NCI-H2227 (cell line): ENCODE measurements around the gene ECHS1.

Experiments
- DNase-seq: peaks from one replicate; lab custom pipeline; 2025; ENCODE audit not compliant: unreplicated experiment; lab: John Stamatoyannopoulos, UW

The ECHS1 gene

DNA sequence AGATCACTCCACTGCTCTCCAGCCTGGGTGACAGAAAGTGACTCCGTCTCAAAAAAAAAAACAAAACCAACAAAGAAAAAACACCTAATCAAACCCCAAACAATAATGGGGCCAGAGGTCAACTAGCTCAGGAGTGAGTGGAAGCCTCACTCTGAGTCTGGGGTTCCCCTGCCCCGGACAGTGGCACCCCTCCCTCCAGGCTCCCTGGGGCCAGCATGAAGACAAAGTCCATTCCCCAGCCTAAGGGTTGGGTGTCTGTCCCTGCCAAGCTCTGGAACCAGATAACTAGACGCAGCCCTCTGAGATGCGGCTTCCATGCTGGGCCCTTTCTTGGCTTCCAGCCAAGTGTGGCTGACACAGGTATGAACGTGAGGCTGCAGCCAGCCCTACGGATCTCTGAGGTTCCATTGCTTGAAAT, 13.6 kb downstream of the ECHS1 start:
- DNase-seq: peak; percentile 74

DNA sequence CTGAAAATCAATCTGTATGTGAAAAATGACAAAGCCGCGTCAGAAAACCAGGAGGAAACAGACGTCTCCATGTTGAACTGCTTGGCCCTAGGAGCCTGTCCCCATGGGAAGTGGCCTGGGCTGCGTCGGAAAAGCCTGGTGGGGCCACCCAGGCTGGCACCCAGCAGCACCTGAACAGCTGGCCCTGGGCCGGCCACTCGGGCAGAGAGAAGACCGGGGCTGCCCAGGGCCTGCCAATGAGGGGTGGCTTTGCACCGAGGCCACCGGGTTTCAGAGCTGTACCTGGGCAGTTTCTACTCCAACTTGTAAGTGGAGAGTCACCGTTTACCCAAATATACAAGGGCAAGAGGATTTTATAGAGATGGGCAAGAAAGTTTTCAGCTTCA, 14.2 kb downstream of the ECHS1 start:
- DNase-seq: no peak

DNA sequence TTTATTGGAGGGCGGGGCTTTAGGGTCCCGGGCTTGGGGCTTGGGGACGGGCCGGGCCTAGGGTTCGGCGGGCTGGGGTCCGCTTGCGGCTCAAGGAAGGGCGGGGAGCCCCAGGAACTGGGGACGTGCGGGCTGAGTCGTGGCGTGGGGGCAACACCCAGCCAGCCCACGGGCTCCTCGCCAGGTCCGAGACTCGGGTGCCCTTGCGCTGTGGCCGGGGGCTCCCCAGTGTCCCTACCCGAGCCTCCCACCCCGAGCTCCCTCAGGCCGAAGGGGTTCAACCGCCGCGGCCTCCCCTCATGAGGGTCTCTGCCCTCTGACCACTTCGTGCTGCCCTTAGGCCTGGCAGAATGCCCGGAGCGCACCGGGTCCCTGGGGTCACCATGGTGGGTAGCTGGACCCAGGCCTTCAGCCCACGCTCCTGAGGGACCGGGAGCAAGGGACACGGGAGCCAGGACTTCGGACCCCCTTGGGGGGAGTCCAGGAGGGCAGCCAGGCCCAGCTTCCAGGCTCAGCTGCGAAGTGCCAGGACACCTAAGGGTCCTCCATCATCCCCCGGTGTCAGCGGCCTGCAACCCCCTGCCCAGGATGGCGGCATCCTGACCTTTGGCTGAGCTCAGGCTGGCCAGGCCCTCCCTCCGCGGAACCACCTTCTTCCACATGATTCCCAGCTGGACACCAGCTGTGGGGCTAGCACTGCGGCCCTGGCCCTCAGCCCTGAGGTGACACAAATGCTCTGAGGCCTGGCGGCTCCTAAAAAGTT, 14.8 kb downstream of the ECHS1 start:
- no peak for DNase-seq

DNA sequence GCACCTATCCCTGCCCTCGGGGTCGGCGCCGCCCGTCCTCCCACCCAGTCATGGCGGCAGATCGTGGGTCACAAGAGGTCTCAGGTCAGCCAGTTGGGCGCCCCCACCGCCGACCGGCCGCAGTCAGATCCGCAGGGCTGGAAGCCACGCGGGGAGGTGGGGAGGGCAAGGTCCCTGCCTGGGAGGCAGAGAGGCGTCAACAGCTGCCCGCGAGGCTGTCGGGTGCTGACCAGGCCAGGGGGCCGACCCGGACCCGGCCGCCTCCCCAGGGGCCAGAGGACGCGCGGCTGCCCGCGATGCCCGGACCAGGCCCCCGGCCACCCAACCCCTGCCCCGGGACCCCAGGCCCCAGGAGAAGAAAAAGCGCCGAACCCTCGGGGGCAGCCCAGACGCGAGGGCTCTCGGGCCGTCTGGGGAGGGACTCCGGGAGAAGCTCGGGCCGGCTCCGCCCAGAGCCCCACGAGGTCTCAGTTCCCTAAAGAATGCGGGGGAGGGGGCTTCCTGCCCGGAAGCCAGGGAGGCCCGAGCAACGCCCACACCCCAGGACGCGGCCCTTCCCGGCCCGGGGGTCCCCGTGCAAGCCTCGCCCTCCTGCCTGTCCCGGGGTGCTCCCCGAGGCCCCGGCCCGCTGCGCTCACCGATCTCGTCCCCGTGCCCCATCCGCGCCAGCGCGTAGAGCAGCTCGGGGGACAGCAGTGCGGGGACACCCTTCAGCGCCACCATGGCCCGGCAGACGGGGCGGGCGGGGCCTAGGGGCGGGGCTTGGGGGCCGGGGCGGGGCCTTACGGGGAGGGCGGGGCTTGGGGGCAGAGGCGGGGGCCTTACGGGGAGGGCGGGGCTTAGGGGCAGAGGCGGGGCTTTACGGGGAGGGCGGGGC, 15.6 kb downstream of the ECHS1 start, which contains the start of gene FUOM:
FUOM (minus strand) TSS at position 735 of the 877 bp plus-strand sequence; CDS start at position 723, 12 bp downstream.
- DNase-seq: peak; percentile 54

DNA sequence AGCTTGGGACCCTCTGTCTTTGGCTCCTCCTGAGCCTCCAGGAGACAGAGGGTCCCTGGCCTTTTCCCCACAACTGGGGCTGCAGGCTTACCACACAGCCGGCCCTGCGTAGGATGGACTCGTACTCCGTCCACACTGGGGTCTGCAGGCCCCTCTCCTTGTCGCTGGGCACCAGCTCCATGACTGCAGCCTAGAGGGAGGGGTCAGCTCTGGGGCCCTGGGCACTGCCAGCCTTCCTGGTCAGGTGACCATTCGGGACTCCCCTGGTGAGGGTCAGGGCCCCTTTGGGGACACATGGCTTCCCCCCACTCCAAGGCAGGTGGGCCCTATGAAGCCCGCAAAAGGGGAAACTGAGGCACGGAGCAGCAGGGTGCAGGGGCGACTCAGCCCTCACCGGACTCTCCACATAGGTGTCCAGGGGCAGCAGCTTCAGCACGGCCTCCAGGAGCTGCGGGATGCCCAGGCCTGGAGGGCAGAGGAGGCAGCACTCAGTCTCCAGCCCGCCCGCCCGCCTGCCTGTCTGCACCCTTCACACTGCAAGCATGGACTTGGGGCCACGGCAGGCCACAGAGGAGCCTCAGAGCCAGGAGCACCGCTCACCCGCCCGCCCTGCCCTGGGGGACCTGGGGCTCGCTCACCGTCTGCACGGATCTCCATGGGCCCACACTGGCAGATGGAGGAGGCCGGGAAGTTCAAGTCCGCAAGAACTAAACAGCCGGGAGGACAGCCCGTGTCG, 16.4 kb downstream of the ECHS1 start:
- no peak for DNase-seq

DNA sequence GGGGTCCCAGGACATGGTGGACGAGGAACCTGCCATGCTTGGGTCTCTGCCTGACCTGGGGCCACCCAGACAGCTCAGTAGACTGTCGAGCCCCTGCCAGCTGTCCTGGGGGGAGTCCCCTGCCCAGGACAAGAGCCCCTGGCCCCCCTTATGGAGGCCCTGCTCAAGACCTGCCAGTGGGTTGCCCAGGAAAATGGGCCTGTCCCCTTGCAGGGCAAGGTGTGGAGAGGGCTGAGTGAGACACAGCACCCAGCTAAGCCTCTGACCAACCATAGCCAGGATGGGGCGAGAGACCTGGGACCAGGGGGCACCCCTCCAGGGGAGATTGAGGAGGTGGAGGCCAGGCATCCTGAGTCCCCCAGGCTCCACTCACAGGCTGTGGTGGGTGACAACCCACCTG, 17.2 kb downstream of the ECHS1 start:
- no peak for DNase-seq

DNA sequence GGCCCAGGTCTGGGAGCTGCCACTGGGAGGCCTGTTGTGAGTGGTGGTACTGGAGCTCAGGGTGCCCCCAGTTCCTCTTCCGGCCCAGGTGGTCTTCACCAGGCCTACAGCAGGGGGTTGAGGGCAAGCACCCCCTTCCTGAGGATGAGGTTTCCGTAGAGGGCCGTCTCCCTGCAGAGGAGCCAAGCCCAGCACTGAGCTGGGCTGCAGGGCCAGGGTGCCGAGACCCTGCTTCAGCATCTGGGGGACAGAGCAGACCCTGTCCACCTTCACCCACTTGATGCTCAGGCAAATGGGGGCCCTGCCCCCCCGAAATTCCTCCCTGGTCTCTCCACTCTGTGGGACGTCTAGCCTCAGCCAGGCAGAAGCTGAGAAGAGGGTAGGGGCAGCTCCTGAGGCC, 17.9 kb downstream of the ECHS1 start:
- DNase-seq: no peak

DNA sequence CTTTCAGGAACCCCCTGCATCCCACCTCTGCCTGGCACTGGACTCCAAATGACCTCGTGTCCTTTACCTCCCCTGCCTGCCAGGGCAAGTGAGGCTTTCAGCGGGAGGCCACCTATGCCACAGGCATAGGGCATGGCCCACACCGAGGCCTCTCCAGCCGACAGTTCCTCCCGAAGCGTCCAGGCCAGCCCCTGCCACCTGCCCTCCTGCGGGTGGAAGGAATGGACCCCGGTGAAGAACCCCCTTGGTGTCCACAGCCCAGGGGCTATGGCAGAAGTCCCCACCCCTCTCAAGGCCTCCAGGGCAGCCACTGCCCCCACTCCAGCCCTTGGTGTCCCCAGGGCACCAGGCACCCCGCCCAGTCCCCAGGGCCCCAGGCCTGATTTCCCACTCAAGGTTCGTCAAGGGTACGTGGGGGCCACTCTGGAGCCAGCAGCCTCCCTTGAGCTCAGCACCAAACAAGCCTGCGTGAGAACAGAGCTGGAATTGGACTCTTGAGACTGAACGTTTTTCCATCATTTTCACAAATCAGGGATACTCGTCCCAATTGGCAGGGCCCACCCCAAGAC, 18.4 kb downstream of the ECHS1 start:
- DNase-seq: no peak

DNA sequence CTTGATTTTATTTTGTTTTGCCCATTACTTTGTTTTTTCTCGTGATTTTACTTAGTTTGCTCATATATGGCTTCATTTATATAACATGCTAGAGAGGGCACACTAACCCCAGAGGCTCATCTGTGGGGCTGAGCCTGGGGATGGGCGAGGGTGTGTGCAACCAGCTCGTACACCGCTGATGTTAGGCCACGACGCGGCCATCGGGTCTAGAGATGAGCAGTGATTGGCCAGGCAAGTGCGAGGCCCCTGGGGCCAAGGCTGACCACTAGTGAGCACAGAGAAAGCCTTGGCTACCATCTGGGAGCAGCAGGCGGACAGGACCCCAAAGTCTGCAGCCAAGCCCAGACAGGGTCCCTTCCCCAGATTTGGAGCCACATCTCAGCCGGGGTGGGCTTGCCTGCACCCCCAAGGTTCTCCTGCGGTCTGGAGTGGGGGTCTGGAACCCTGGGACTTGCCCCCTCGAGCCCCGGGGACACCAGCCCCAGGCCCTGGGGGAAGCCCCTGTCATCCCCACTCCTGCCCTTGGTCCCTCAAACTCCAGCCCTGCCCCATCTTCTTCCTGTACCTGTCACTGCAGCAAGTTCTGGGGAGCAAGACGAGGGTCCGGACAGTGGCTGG, 19.1 kb downstream of the ECHS1 start:
- DNase-seq: no peak

DNA sequence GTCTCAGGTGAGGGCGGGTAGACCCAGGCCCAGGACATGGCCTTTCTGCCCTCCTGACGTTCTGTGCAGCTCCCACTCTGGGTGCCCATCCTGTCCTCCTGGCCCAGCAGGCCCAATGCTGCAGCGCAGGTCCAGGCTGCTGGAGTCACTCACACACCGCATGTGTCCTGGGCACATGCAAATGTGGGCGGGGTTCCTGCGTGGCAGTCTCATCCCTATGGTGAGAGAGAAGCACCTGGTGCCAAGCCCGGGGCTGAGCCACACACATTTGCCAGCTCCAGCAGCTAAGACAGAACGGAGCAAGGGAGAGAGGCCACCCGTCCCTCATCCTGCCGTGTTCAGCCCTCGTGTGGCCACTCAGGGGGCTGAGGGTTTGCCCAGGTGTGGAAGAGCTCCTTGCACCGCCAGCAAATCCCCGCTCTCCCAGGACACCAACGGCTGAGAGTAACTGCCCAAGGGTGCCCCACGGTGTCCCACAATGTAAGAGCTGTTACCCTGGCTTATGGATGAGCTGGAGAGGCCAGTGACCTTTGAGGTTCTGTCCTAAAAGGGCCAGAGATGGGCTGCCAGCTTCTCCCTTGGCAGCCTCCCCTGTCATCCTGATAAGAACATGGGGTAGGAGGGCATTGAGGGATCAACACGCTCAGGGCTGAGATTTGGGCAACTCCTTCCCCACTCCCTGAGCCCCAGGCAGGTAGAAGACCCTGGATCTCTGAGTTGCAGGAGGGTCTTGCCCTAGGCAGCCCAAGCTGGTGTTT, 19.8 kb downstream of the ECHS1 start:
- DNase-seq: no peak

DNA sequence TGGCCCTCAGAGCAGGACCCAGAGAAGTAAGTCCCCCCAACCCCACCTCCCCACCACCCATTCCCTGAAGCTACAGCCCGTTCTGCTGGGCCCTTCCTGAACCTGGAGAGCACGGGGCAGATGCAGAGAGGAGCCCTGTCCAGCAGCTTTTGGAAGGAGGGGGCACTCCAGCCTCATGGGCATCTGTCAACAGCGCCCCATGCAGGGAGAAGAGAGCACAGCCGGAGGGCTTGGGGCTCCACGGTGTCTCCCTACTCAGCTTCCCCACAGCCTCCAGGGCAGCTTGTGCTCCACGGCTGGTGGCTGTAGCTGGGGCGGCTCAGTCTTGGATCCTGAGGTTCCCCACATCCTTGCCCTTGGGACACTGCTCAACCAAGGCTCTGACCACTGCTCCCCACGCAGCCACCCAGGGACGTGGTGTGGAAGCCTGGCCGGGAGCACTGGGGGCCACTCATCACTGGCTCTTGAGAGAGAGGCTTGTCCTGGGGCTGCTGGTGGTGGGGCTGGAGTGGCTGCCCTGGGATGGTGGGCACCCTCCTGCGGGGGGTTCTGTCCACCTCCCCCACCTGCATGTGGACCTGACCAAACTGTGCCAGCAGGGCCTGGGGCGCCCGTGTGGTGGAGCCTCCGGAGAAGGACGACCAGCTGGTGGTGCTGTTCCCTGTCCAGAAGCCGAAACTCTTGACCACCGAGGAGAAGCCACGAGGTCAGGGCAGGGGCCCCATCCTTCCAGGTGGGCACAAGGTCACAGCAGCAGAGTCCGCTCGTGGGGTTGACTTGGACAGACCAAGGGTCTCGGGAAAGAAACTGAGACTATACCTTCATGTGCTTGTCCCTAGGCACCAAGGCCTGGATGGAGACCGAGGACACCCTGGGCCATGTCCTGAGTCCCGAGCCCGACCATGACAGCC, 21.5 kb downstream of the ECHS1 start:
- no peak for DNase-seq

DNA sequence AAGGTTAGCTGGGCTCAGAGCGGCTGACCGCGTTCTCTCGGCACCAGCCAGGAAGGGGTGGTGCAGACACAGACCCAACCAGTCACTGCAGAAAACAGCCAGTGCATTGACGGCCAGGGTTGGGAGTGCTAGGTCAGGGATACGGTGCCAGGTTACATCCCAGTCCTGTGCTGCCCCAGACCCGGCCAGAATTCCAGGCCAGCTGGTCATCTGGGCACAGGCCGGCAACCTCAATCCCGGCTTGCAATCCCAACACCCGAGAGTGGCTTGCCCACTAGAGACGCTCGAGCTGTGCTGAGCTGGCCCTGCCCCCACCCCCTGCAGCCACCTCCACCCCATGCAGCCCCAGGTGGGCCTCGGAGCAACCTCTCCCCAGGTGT, 22.2 kb downstream of the ECHS1 start:
- no peak for DNase-seq

DNA sequence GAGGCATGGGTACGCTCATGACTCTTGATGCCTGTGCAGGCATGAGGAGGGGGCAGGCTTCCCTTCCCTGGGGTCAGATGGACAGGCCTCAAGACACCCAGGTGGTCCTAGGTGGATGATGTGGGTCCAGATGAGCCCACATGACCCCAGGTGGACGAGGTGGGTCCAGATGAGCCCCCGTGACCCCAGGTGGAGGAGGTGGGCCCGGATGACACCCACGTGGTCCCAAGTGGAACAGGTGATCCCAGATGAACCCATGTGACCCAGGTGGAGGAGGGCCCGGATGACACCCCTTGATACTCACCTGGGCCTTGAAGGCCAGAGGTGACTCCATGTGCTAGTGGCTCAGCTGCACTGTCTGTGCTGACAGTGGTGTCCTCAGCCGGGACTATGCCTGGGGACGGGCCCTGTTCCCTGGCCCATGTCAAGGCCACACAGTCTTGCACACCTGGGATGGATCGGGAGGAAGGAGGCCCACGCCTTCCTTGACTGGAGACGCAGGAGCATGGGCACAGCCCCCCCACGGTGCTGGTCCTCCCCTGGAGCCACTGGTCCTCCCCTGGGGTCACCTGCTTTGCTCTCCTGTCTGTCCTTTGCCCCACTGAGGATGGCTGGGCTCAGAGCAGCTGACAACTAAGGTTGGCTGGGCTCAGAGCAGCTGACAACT, 22.7 kb downstream of the ECHS1 start:
- no peak for DNase-seq

DNA sequence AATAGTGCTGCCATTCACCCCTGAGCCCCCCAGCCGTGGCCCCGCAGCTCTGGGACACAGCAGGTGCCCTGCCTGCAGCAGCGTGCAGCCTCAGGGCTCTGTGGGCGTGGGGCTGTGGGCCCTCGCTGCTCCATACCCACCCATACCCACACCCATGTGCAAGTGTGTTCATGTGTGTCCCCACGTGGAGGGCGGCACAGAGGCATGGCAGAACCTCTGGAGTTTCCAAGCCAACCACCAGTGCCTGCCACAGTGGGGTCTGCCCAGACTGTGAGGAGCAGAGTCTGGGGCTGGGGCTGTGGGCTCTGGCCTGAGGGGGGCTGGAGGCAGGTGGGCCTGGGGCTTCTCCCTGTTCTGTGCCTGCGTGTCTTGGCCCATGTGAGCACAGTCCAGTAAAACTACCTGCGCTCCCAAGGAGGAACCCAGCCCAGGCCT, 23.6 kb downstream of the ECHS1 start:
- no peak for DNase-seq

DNA sequence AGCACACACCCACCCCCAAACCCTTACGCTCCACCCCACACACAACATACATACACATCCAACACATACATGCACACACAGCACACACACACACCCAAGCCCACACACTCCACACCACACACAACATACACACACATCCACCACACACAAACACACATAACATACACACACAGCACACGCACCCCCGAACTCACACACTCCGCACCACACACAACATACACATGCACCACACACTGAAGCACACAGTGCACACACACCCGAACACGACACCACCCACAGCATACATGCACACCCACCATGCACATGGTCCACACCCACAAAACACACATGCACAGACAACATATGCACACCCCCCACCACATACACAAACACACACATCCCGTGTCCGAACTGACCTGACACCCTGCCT, 24.0 kb downstream of the ECHS1 start:
- no peak for DNase-seq

DNA sequence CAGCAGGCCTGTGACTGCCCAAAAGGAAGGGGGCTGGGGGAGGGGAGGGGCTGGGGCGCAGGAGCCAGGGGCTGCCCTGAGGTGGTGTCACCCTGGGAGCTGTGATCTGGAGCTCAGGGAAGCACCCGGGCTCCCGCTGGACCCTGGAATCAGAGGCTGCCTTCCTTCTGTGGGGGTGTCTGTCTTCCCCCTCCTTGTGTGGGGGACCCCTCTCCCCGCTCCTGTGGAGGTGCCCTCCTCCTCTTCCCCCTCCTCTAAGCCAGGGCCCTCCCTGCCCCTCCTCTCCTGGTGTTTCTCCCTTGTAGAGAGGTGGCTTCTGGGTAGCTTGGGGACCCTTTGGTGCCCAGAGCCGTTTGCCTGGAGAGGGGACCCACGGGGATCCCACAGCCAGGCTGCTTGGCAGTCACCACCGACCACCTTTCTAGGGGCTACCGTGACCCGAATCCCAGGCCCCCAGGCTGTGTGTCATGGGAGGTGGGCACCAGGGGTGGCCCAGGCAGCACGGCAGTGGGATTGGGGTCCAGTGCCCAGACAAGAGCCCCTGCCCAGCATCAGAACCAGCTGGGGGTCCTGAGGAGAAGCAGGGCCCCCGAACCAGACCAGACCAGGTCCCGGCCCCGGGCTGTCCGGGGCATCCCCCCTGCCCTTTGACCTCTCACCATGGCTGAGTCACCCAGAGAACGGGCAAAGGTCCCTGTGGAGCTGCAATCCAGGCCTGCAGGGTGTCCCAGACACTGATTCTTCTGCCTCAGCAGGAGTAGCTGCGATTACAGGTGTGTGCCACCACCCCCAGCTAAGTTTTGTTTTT, 25.2 kb downstream of the ECHS1 start:
- no peak for DNase-seq

DNA sequence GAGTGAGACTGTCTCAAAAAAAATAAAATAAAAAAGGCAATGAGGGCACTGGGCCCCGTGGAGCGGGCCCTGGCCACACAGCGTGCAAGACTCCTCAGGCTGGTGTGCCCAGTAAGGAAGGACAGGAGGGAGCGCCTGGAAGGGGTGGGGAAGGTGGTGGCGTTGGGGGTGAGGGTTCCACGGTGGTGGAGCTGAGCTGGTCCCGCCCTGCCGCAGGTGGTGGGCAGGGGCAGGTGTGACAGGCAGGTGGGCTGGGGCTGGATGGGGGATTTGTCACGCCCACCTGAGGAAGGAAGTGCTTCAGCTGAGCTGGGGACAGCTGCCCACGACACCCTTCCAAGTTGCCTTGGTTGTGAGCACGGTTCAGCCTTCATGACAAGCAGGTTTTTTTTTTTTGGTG, 26.7 kb downstream of the ECHS1 start:
- DNase-seq: no peak

DNA sequence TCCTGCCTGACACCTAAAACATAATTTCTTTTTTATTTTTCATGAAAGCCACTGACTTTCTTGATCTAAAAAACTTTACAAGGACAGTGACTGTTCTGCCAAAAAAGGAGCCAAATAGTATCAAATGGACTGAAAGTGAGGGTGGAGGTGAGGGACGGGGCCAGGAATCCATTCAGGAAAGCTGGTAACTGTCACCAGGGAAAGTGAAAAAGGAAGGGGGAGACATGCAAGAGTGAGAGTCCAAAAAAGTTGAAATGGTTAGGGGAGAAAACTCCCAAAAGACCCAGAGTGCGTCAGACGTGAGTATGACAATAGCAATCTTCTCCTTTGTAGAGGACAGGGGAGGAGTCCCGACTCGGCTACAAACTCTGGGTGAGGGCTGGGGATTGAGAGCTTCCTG, 28.9 kb downstream of the ECHS1 start:
- DNase-seq: no peak
